Measurements from ENCODE around the gene ODF2.

DNA sequence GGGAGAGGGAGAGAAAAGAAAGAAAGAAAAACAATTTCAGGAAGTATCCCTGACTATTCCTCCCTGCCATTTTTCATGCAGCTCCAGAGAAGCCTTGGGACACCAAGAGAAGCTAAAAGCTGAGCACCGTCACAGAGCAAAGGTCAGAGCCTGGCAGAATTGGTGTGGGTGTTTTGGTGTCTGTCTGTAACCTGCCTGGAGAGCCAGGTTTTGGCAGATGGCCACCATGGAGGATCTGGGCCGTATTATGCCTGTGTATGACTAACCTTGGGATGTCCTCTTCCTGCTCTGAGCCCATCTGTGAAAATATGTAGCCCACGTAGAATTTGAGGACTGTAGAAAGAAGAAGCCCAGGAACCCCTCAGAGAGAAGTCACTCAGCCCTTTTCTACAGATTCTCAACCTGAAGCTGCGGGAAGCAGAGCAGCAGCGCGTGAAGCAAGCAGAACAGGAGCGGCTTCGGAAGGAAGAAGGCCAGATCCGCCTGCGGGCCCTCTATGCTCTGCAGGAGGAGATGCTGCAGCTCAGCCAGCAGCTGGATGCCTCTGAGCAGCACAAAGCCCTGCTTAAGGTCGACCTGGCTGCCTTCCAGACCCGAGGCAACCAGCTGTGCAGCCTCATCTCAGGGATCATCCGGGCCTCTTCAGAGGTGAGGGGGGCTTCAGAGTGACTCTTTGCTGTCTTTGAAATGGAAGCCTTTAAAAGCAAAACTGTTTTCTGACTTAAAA is 67.6 kb downstream of the ODF2 start:
- TF ChIP-seq POLR2A (IDR thresholded peaks at IDR 0.05) = no peak
- TF ChIP-seq, protein P1, sequence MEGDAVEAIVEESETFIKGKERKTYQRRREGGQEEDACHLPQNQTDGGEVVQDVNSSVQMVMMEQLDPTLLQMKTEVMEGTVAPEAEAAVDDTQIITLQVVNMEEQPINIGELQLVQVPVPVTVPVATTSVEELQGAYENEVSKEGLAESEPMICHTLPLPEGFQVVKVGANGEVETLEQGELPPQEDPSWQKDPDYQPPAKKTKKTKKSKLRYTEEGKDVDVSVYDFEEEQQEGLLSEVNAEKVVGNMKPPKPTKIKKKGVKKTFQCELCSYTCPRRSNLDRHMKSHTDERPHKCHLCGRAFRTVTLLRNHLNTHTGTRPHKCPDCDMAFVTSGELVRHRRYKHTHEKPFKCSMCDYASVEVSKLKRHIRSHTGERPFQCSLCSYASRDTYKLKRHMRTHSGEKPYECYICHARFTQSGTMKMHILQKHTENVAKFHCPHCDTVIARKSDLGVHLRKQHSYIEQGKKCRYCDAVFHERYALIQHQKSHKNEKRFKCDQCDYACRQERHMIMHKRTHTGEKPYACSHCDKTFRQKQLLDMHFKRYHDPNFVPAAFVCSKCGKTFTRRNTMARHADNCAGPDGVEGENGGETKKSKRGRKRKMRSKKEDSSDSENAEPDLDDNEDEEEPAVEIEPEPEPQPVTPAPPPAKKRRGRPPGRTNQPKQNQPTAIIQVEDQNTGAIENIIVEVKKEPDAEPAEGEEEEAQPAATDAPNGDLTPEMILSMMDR (IDR thresholded peaks at IDR 0.05) = no peak

Measured in breast epithelium (tissue), 3 donors.